Left lung (tissue), 10 donors: ENCODE data around the gene TM2D3. TPM values are rescaled to one million over a fixed set of nuclear protein-coding genes. Genes with fewer than 3 reads are reported as not detected.

ENCODE experiments used
- ATAC-seq: fragments of 200-7000 bp; cut with Tn5 transposase; one replicate; pipeline ENCODE4 v1.9.1; 2020; ENCODE audit warnings: moderate library complexity
- DNase-seq, 4 donors: peaks; one replicate each; pipeline ENCODE4 v3.0.0-alpha.2; 2013 to 2020
- H3K27ac ChIP-seq, 2 donors: fragments of 200-600 bp; sonication (generic) in 1 of 2; one replicate each; pipeline versions ENCODE4 v1.5.0 to v1.8.0; 2020 to 2021
- H3K27me3 ChIP-seq, 2 donors: fragments of 200-600 bp; sonication (generic) in 1 of 2; one replicate each; pipeline versions ENCODE4 v1.5.0 to v1.8.0; 2020 to 2021
- H3K36me3 ChIP-seq, 2 donors: fragments of 200-600 bp; sonication (generic) in 1 of 2; one replicate each; pipeline versions ENCODE4 v1.5.0 to v1.8.0; 2020 to 2021
- H3K4me1 ChIP-seq, 2 donors: fragments of 200-600 bp; one replicate each; pipeline ENCODE4 v1.8.0; 2021
- H3K4me3 ChIP-seq, 2 donors: fragments of 200-600 bp; sonication (generic) in 1 of 2; one replicate each; pipeline versions ENCODE4 v1.5.0 to v1.8.0; 2020 to 2021; ENCODE audit warnings: mild to moderate bottlenecking in 1 of 2
- H3K9me3 ChIP-seq, 2 donors: fragments of 200-600 bp; sonication (generic) in 1 of 2; one replicate each; pipeline versions ENCODE4 v1.5.0 to v1.8.0; 2020 to 2021
- CTCF ChIP-seq, 2 donors: fragments of 200-600 bp; sonication (generic) in 1 of 2; IDR thresholded peaks; one replicate each; pipeline versions ENCODE4 v1.5.0 to v1.8.0; 2021; ENCODE audit warnings: antibody characterized with exemption in 2 of 2
- intact Hi-C, 2 donors: fragments of 100-400 bp; cut with DNase I; formaldehyde crosslinking; loops; one replicate each; pipeline versions ENCODE4 v1.11.2 to v1.14.2; 2022
- polyA plus RNA-seq, 6 donors: library from polyadenylated mRNA; unstranded; fragments of 120-200 nt; gene quantifications; one replicate each; pipeline ENCODE4 v1.2.1, GENCODE V29; 2013; ENCODE audit not compliant: insufficient read length in 6 of 6
- total RNA-seq, 2 donors: library from RNA; stranded (reverse); fragmentation: NEBNext Ultra II Directional; extraction: Animal tissue kit (Norgen Biotek cat#: 25700); gene quantifications; one replicate each; pipeline ENCODE4 v1.2.1, GENCODE V29; 2021
- donor health status: DM: no; HTN: yes; CAD: no.
- donor health status: DM: no; HTN: no; CAD: no.

Gene TM2D3
- total and polyA plus RNA-seq, 8 donors: 43.7 to 67.3 (median 59.9) TPM

- Histone ChIP-seq H3K9me3 (no peaks in the 10 kb centered on the region), H3K27me3 (no peaks in the 10 kb centered on the region), H3K4me1 (no peaks in the 10 kb centered on the region), H3K4me3 (no peak overlapping the region), H3K27ac (no peak overlapping the region), H3K36me3 (peaks cover 0 to 47% of the 10 kb centered on the region in 2 donors)
- intact Hi-C loops: no loop called here
- ATAC-seq (no peak), DNase-seq (no peak)
- no peak for TF ChIP-seq CTCF (IDR thresholded peaks at IDR 0.05)
Observed at GRCh38 chr15:101675015-101675414, 22.8 kb upstream of the TM2D3 start.

GRCh38 chr15:101672298-101672697 is 20.1 kb upstream of the TM2D3 start:
- Histone ChIP-seq H3K27me3 (no peaks in the 10 kb centered on the region), H3K27ac (no peak overlapping the region), H3K36me3 (peaks cover 0 to 58% of the 10 kb centered on the region in 2 donors), H3K9me3 (no peaks in the 10 kb centered on the region), H3K4me3 (no peak overlapping the region), H3K4me1 (no peaks in the 10 kb centered on the region)
- no peak for TF ChIP-seq CTCF (IDR thresholded peaks at IDR 0.05)
- no peak for ATAC-seq
- intact Hi-C loops: no loop called here
- DNase-seq: no peak

GRCh38 chr15:101669744-101670143 is 17.6 kb upstream of the TM2D3 start:
- H3K27ac ChIP-seq: no peak overlapping the region
- TF ChIP-seq CTCF (IDR thresholded peaks at IDR 0.05): no peak
- ATAC-seq: no peak
- no peak for DNase-seq
- H3K4me1 ChIP-seq: no peaks in the 10 kb centered on the region
- no peaks in the 10 kb centered on the region for H3K27me3 ChIP-seq
- no peaks in the 10 kb centered on the region for H3K9me3 ChIP-seq
- H3K4me3 ChIP-seq: no peak overlapping the region
- peaks cover 0 to 48% of the 10 kb centered on the region in 2 donors for H3K36me3 ChIP-seq
- intact Hi-C loops: no loop called here

- H3K36me3 ChIP-seq: peaks cover 0 to 32% of the 10 kb centered on the region in 2 donors
- H3K27ac ChIP-seq: no peak overlapping the region
- no peaks in the 10 kb centered on the region for H3K9me3 ChIP-seq
- ATAC-seq: peak; percentile 61
- H3K27me3 ChIP-seq: no peaks in the 10 kb centered on the region
- intact Hi-C loops: no loop called here
- no peaks in the 10 kb centered on the region for H3K4me1 ChIP-seq
- TF ChIP-seq CTCF (IDR thresholded peaks at IDR 0.05): no peak
- no peak overlapping the region for H3K4me3 ChIP-seq
- no peak for DNase-seq
Observed at GRCh38 chr15:101667881-101668280, 15.7 kb upstream of the TM2D3 start.

GRCh38 chr15:101664303-101664913 is 12.2 kb upstream of the TM2D3 start:
- no peak overlapping the region for H3K4me3 ChIP-seq
- ATAC-seq: no peak
- no peak for DNase-seq
- no peak overlapping the region for H3K27ac ChIP-seq
- H3K36me3 ChIP-seq: peaks cover 0 to 11% of the 10 kb centered on the region in 2 donors
- no peaks in the 10 kb centered on the region for H3K9me3 ChIP-seq
- no peak for TF ChIP-seq CTCF (IDR thresholded peaks at IDR 0.05)
- H3K27me3 ChIP-seq: no peaks in the 10 kb centered on the region
- intact Hi-C loops: no loop called here
- H3K4me1 ChIP-seq: no peaks in the 10 kb centered on the region
